Liver (tissue), 9 donors: ENCODE data around the gene PDE5A. TPM values are rescaled to one million over a fixed set of nuclear protein-coding genes. Genes with fewer than 3 reads are reported as not detected.

Experiments
- DNase-seq: peaks from one replicate; pipeline ENCODE4 v3.0.0-alpha.2; 2017; ENCODE audit warnings: low spot score
- H3K27ac ChIP-seq, 2 donors: one replicate each; pipeline ENCODE4 v1.7.0; 2013; ENCODE audit warnings: inconsistent platforms in 2 of 2, low read length in 2 of 2, control low read depth in 1 of 2, low read depth in 1 of 2, mild to moderate bottlenecking in 1 of 2
- H3K27me3 ChIP-seq, 4 donors: one replicate each; pipeline versions ENCODE4 v1.6.1 to v1.7.0; 2013; ENCODE audit warnings: low read length in 3 of 4, inconsistent platforms in 1 of 4, mild to moderate bottlenecking in 1 of 4, moderate library complexity in 1 of 4; ENCODE audit not compliant: control insufficient read depth in 4 of 4, insufficient read depth in 4 of 4
- H3K36me3 ChIP-seq, 4 donors: one replicate each; pipeline versions ENCODE4 v1.6.1 to v1.7.0; 2013; ENCODE audit warnings: low read length in 3 of 4, mild to moderate bottlenecking in 3 of 4, low read depth in 1 of 4, moderate library complexity in 1 of 4; ENCODE audit not compliant: control insufficient read depth in 4 of 4, insufficient read depth in 3 of 4
- H3K4me1 ChIP-seq, 4 donors: one replicate each; pipeline versions ENCODE4 v1.6.1 to v1.7.0; 2013; ENCODE audit warnings: low read length in 3 of 4, mild to moderate bottlenecking in 3 of 4, moderate library complexity in 1 of 4; ENCODE audit not compliant: control insufficient read depth in 4 of 4, insufficient read depth in 4 of 4
- H3K4me3 ChIP-seq, 3 donors: one replicate each; pipeline versions ENCODE4 v1.6.1 to v1.7.0; 2013; ENCODE audit warnings: low read length in 3 of 3, control low read depth in 1 of 3, low read depth in 1 of 3, mild to moderate bottlenecking in 1 of 3
- H3K9ac ChIP-seq, 2 donors: one replicate each; pipeline ENCODE4 v1.7.0; 2013; ENCODE audit warnings: low read length in 2 of 2, mild to moderate bottlenecking in 2 of 2, moderate library complexity in 2 of 2, control low read depth in 1 of 2, low read depth in 1 of 2
- H3K9me3 ChIP-seq, 4 donors: one replicate each; pipeline versions ENCODE4 v1.6.1 to v1.7.0; 2013; ENCODE audit warnings: low read length in 3 of 4; ENCODE audit not compliant: control insufficient read depth in 4 of 4
- ATF3 ChIP-seq: IDR thresholded peaks from 2 replicates; pipeline ENCODE4 v1.6.1; 2016; ENCODE audit warnings: antibody characterized with exemption
- EGR1 ChIP-seq, 2 donors: IDR thresholded peaks; 2 replicates each; pipeline ENCODE4 v1.6.1; 2016 to 2018; ENCODE audit warnings: antibody characterized with exemption in 2 of 2, low read depth in 2 of 2
- FOXA1 ChIP-seq: IDR thresholded peaks from 2 replicates; pipeline ENCODE4 v1.6.1; 2016; ENCODE audit warnings: antibody characterized with exemption
- FOXA2 ChIP-seq: IDR thresholded peaks from 2 replicates; pipeline ENCODE4 v1.6.1; 2016; ENCODE audit warnings: antibody characterized with exemption
- GABPA ChIP-seq, 2 donors: IDR thresholded peaks in 1 of 2; conservative IDR thresholded peaks in 1 of 2; 2 replicates each; pipeline ENCODE4 v1.6.1; 2016; ENCODE audit warnings: antibody characterized with exemption in 2 of 2, mild to moderate bottlenecking in 1 of 2, moderate library complexity in 1 of 2
- HNF4A ChIP-seq, 2 donors: conservative IDR thresholded peaks; 2 replicates each; pipeline ENCODE4 v1.6.1; 2016; ENCODE audit warnings: antibody characterized with exemption in 2 of 2, mild to moderate bottlenecking in 2 of 2
- HNF4G ChIP-seq: IDR thresholded peaks from 2 replicates; pipeline ENCODE4 v1.6.1; 2016; ENCODE audit warnings: antibody characterized with exemption
- JUND ChIP-seq, 2 donors: IDR thresholded peaks; 2 replicates each; pipeline ENCODE4 v1.6.1; 2016; ENCODE audit warnings: antibody characterized with exemption in 2 of 2
- NR2F2 ChIP-seq: IDR thresholded peaks from 2 replicates; pipeline ENCODE4 v1.6.1; 2016; ENCODE audit warnings: antibody characterized with exemption
- REST ChIP-seq: IDR thresholded peaks from 2 replicates; pipeline ENCODE4 v1.6.1; 2016; ENCODE audit warnings: antibody characterized with exemption, mild to moderate bottlenecking
- RXRA ChIP-seq, 2 donors: IDR thresholded peaks; 2 replicates each; pipeline ENCODE4 v1.6.1; 2017 to 2018; ENCODE audit warnings: antibody characterized with exemption in 2 of 2, mild to moderate bottlenecking in 1 of 2
- SP1 ChIP-seq: IDR thresholded peaks from 2 replicates; pipeline ENCODE4 v1.6.1; 2018; ENCODE audit warnings: antibody characterized with exemption, mild to moderate bottlenecking
- TAF1 ChIP-seq: conservative IDR thresholded peaks from 2 replicates; pipeline ENCODE4 v1.6.1; 2016; ENCODE audit warnings: antibody characterized with exemption, mild to moderate bottlenecking
- YY1 ChIP-seq: IDR thresholded peaks from 2 replicates; pipeline ENCODE4 v1.6.1; 2016; ENCODE audit warnings: antibody characterized with exemption, mild to moderate bottlenecking
- ZBTB33 ChIP-seq: IDR thresholded peaks from 2 replicates; pipeline ENCODE4 v1.6.1; 2016; ENCODE audit warnings: antibody characterized with exemption
- WGBS: extraction: QIAGEN DNeasy Blood & Tissue Kit; methylation state at CpG from one replicate; pipeline ENCODE4 v1.1.7; 2013; 5-methylcytosine and 5-hydroxymethylcytosine counted together
- polyA plus RNA-seq, 2 donors: library from polyadenylated mRNA; stranded (reverse) in 1 of 2; unstranded in 1 of 2; fragments of 200-250 nt in 1 of 2; fragments of >200 nt in 1 of 2; fragmentation: Nextera tagmentation in 1 of 2; extraction: Ambion mirVana in 1 of 2; gene quantifications; one replicate each; pipeline versions ENCODE4 v1.2.1 to v1.2.3, GENCODE V29; 2013 to 2015
- total RNA-seq, 2 donors: library from RNA; depleted of rRNA; stranded (reverse); fragments of >200 nt; gene quantifications; one replicate each; pipeline ENCODE4 v1.2.3, GENCODE V29; 2014
- TF ChIP-seq, protein P1 (sequence below): IDR thresholded peaks from 2 replicates; pipeline ENCODE4 v1.6.1; 2016; ENCODE audit warnings: antibody characterized with exemption
- TF ChIP-seq, protein P2 (sequence below): fragments of 150-350 bp; IDR thresholded peaks from 2 replicates; pipeline ENCODE4 v1.5.1; 2017; ENCODE audit warnings: improper control_type of control experiment, low read depth, low read length; ENCODE audit not compliant: missing input control
- donor health status: healthy.
- donor health status: healthy.
- donor health status: healthy.
- donor health status: healthy.
- donor health status: healthy.

PDE5A gene
- total and polyA plus RNA-seq, 4 donors, result 0.61 to 3.8 (median 3.0) TPM

GRCh38 chr4:119480331-119480730 is 148.3 kb downstream of the PDE5A start:
- Histone ChIP-seq H3K9me3 (no peaks in the 10 kb centered on the region), H3K9ac (no peak overlapping the region), H3K27ac (no peak overlapping the region), H3K36me3 (peaks cover 0 to 6% (median 4%) of the 10 kb centered on the region in 4 donors), H3K4me1 (peaks cover 0 to 25% (median 18%) of the 10 kb centered on the region in 4 donors), H3K4me3 (no peak overlapping the region), H3K27me3 (no peaks in the 10 kb centered on the region)
- 77% methylated on average over 1 of the region's 1 CpG for WGBS
- no peak for TF ChIP-seq NR2F2
- TF ChIP-seq, protein P1, sequence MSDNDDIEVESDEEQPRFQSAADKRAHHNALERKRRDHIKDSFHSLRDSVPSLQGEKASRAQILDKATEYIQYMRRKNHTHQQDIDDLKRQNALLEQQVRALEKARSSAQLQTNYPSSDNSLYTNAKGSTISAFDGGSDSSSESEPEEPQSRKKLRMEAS, result no peak
- TF ChIP-seq TAF1, result no peak
- TF ChIP-seq HNF4A (conservative IDR thresholded peaks at IDR 0.05), result no peak
- no peak for TF ChIP-seq JUND (IDR thresholded peaks at IDR 0.05)
- TF ChIP-seq ZBTB33, result no peak
- no peak for TF ChIP-seq REST
- TF ChIP-seq HNF4G, result no peak
- DNase-seq, result no peak

GRCh38 chr4:119479835-119480234 is 148.8 kb downstream of the PDE5A start:
- Histone ChIP-seq H3K27ac (no peak overlapping the region), H3K36me3 (peaks cover 0 to 6% (median 4%) of the 10 kb centered on the region in 4 donors)

More at GRCh38 chr4:119479835-119480234, 148.8 kb downstream of the PDE5A start:
- TF ChIP-seq NR2F2, result no peak
- TF ChIP-seq EGR1 (IDR thresholded peaks at IDR 0.05; ENCODE audit: low read depth in 2 of 2), result no peak
- no peak for TF ChIP-seq HNF4G
- no peak for TF ChIP-seq FOXA2
- TF ChIP-seq SP1, result no peak
- no peak for TF ChIP-seq REST
- no peak for TF ChIP-seq TAF1
- TF ChIP-seq ATF3, result no peak
- no peak for TF ChIP-seq RXRA (IDR thresholded peaks at IDR 0.05)
- TF ChIP-seq YY1, result no peak
- no peak for TF ChIP-seq JUND (IDR thresholded peaks at IDR 0.05)
- TF ChIP-seq GABPA (IDR thresholded peaks at IDR 0.05 in 1 of 2, conservative IDR thresholded peaks at IDR 0.05 in 1 of 2), result no peak
- TF ChIP-seq FOXA1, result no peak
- TF ChIP-seq, protein P2, sequence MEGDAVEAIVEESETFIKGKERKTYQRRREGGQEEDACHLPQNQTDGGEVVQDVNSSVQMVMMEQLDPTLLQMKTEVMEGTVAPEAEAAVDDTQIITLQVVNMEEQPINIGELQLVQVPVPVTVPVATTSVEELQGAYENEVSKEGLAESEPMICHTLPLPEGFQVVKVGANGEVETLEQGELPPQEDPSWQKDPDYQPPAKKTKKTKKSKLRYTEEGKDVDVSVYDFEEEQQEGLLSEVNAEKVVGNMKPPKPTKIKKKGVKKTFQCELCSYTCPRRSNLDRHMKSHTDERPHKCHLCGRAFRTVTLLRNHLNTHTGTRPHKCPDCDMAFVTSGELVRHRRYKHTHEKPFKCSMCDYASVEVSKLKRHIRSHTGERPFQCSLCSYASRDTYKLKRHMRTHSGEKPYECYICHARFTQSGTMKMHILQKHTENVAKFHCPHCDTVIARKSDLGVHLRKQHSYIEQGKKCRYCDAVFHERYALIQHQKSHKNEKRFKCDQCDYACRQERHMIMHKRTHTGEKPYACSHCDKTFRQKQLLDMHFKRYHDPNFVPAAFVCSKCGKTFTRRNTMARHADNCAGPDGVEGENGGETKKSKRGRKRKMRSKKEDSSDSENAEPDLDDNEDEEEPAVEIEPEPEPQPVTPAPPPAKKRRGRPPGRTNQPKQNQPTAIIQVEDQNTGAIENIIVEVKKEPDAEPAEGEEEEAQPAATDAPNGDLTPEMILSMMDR, result no peak
- Histone ChIP-seq H3K4me1 (peaks cover 0 to 25% (median 18%) of the 10 kb centered on the region in 4 donors), H3K9ac (no peak overlapping the region), H3K27me3 (no peaks in the 10 kb centered on the region), H3K4me3 (no peak overlapping the region), H3K9me3 (no peaks in the 10 kb centered on the region)
- no peak for DNase-seq
